NB4 (cell line): ENCODE measurements around the gene MRFAP1.

ENCODE experiments used
- CTCF ChIP-seq: IDR thresholded peaks from one replicate; pipeline ENCODE4 v1.5.1; 2012; ENCODE audit warnings: low read depth, low read length
- MAX ChIP-seq: IDR thresholded peaks from 2 replicates; pipeline ENCODE4 v1.6.1; 2011; ENCODE audit warnings: low read depth, low read length
- MYC ChIP-seq: IDR thresholded peaks from 2 replicates; pipeline ENCODE4 v1.6.1; 2011; ENCODE audit warnings: low read depth, low read length
- POLR2A ChIP-seq: IDR thresholded peaks from 2 replicates; pipeline ENCODE4 v1.6.1; 2011; ENCODE audit warnings: mild to moderate bottlenecking; ENCODE audit not compliant: insufficient read length; ENCODE audit errors: extremely low read depth

GRCh38 chr4:6663596-6664393, 23.3 kb downstream of the MRFAP1 start:
- TF ChIP-seq MYC: no peak
- no peak for TF ChIP-seq CTCF
- no peak for TF ChIP-seq POLR2A
- TF ChIP-seq MAX: no peak
